ENCODE results near the gene FCN1.

DNA sequence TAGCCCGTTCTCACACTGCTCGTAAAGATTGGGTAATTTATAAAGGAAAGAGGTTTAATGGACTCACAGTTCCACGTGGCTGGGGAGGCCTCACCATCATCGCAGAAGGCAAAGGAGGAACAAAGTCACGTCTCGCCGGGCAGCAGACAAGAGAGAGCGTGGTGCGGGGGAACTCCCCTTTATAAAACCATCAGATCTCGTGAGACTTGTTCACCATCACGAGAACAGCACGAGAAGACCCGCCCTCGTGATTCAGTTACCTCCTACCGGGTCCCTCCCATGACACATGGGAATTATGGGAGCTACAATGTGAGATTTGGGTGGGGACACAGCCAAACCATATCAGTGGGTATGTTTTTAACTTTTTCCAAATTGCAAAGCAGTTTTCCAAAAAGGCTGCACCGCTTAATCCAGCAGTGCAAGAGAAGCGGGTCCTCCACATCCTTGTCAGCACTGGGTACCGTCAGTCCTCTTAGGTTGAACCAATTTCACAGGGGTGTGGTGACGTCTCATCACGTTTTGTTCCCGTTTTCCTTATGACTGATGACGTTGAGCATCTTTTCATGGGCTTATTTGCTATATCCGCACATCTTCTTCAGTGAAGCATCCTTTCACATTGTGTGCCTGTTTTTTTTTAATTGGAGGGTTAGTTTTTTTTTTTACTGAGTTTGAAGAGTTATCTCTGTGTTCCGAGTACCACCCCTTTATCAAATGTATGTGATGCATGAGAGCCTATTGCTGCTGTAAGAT is 45.1 kb downstream of the FCN1 start:
- TF ChIP-seq, protein P1, sequence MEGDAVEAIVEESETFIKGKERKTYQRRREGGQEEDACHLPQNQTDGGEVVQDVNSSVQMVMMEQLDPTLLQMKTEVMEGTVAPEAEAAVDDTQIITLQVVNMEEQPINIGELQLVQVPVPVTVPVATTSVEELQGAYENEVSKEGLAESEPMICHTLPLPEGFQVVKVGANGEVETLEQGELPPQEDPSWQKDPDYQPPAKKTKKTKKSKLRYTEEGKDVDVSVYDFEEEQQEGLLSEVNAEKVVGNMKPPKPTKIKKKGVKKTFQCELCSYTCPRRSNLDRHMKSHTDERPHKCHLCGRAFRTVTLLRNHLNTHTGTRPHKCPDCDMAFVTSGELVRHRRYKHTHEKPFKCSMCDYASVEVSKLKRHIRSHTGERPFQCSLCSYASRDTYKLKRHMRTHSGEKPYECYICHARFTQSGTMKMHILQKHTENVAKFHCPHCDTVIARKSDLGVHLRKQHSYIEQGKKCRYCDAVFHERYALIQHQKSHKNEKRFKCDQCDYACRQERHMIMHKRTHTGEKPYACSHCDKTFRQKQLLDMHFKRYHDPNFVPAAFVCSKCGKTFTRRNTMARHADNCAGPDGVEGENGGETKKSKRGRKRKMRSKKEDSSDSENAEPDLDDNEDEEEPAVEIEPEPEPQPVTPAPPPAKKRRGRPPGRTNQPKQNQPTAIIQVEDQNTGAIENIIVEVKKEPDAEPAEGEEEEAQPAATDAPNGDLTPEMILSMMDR (IDR thresholded peaks at IDR 0.05): no peak
- no peak for TF ChIP-seq POLR2A (IDR thresholded peaks at IDR 0.05)

Data from testis (tissue), 2 donors.